K562 (cell line): ENCODE measurements around the gene LDLRAD3. TPM values are rescaled to one million over a fixed set of nuclear protein-coding genes. Genes with fewer than 3 reads are reported as not detected.

Source experiments
- ATAC-seq: fragments of 200-7000 bp; cut with Tn5 transposase; 3 replicates; pipeline ENCODE4 v1.9.1; 2020; ENCODE audit warnings: moderate library complexity
- BruUV-seq: library from RNA; stranded (reverse); fragments of 400-500 nt; replicated peaks from 2 replicates; lab custom pipeline; 2021; lab: Mats Ljungman, UMichigan
- CTCF ChIA-PET: fragments of 300-600 bp; formaldehyde crosslinking; extraction: SDS; loops from one replicate; lab custom pipeline; 2021; ENCODE audit warnings: low intra/inter-chr PET ratio; lab: Yijun Ruan, JAX
- POLR2A ChIA-PET: fragments of 300-600, 350-650 bp; sonication (Branson Sonifier 250); formaldehyde crosslinking; extraction: SDS; loops from one replicate; lab custom pipeline; 2021; ENCODE audit warnings: antibody characterized with exemption, inconsistent platforms; lab: Yijun Ruan, JAX
- DNase-seq, 4 experiments: peaks; one replicate each; pipeline versions ENCODE4 v3.0.0 to v3.0.0-alpha.2; 2011 to 2018; ENCODE audit warnings: low spot score in 3 of 4, mixed read lengths in 3 of 4; ENCODE audit errors: extremely low read depth in 1 of 4
- FAIRE-seq: peaks from 2 replicates; lab custom pipeline; 2011; peaks lifted over from hg19 to GRCh38; lab: Jason Lieb, UNC
- H2AFZ ChIP-seq: 2 replicates; pipeline ENCODE4 v1.6.0; 2011; ENCODE audit warnings: low read depth, low read length, control low read depth, inconsistent platforms
- H3K27ac ChIP-seq: fragments of 200-600 bp; 3 replicates; pipeline ENCODE4 v1.8.0; 2011; ENCODE audit warnings: low read depth, mild to moderate bottlenecking, control low read depth, inconsistent platforms, low read length, moderate library complexity, mixed read lengths; ENCODE audit errors: extremely low read depth
- H3K27me3 ChIP-seq, 2 experiments: fragments of 300-600 bp in 1 of 2; 2 replicates in 1 of 2; 3 replicates in 1 of 2; pipeline versions ENCODE4 v1.6.0 to v1.8.0; 2011; ENCODE audit warnings: inconsistent platforms in 2 of 2, low read length in 2 of 2, mild to moderate bottlenecking in 1 of 2, mixed read lengths in 1 of 2, moderate library complexity in 1 of 2; ENCODE audit not compliant: control insufficient read depth in 2 of 2, insufficient read depth in 2 of 2
- H3K36me3 ChIP-seq: fragments of 300-600 bp; 3 replicates; pipeline ENCODE4 v1.8.0; 2011; ENCODE audit warnings: mild to moderate bottlenecking, low read length, inconsistent platforms; ENCODE audit not compliant: control insufficient read depth, insufficient read depth
- H3K4me1 ChIP-seq, 2 experiments: fragments of 200-600 bp in 1 of 2; replicated peaks in 1 of 2; 2 replicates in 1 of 2; 3 replicates in 1 of 2; pipeline versions ENCODE4 v1.5.1 to v1.8.0; 2011; ENCODE audit warnings: inconsistent platforms in 2 of 2, low read length in 2 of 2, mild to moderate bottlenecking in 1 of 2, mixed read lengths in 1 of 2, moderate library complexity in 1 of 2; ENCODE audit not compliant: control insufficient read depth in 2 of 2, insufficient read depth in 2 of 2
- H3K4me2 ChIP-seq: 2 replicates; pipeline ENCODE4 v1.6.1; 2011; ENCODE audit warnings: low read length, control low read depth, inconsistent platforms, mixed read lengths; ENCODE audit not compliant: insufficient read depth
- H3K4me3 ChIP-seq: fragments of 200-600 bp; sonication (generic), shearing (Covaris generic); 2 replicates; pipeline ENCODE4 v1.5.1; 2016; ENCODE audit warnings: control low read depth, inconsistent platforms
- H3K79me2 ChIP-seq: fragments of 200-600 bp; 3 replicates; pipeline ENCODE4 v1.8.0; 2011; ENCODE audit warnings: low read length, inconsistent platforms; ENCODE audit not compliant: control insufficient read depth, insufficient read depth
- H3K9ac ChIP-seq, 2 experiments: 2 replicates each; pipeline versions ENCODE4 v1.6.0 to v1.6.1; 2011; ENCODE audit warnings: low read depth in 2 of 2, low read length in 2 of 2, control low read depth in 1 of 2, inconsistent platforms in 1 of 2, mild to moderate bottlenecking in 1 of 2, mixed read lengths in 1 of 2; ENCODE audit not compliant: insufficient read depth in 1 of 2
- H3K9me1 ChIP-seq: one replicate; pipeline ENCODE4 v1.6.0; 2011; ENCODE audit warnings: inconsistent platforms, mild to moderate bottlenecking, low read length, moderate library complexity; ENCODE audit not compliant: control insufficient read depth, insufficient read depth
- H3K9me3 ChIP-seq: replicated peaks from 2 replicates; pipeline ENCODE4 v1.5.1; 2011; ENCODE audit warnings: low read depth, low read length, inconsistent platforms; ENCODE audit not compliant: control insufficient read depth, insufficient read depth
- H4K20me1 ChIP-seq: replicated peaks from 2 replicates; pipeline ENCODE4 v1.6.1; 2011; ENCODE audit warnings: low read length, inconsistent platforms, mixed read lengths; ENCODE audit not compliant: control insufficient read depth, insufficient read depth
- AFF1 ChIP-seq, 2 experiments: fragments of 450-650 bp; IDR thresholded peaks; 2 replicates each; pipeline ENCODE4 v1.6.1; 2018; ENCODE audit warnings: mild to moderate bottlenecking in 2 of 2, low read depth in 1 of 2; ENCODE audit not compliant: partially characterized antibody in 2 of 2
- CBX3 ChIP-seq, 2 experiments: IDR thresholded peaks; 1 replicate in 1 of 2; 2 replicates in 1 of 2; pipeline ENCODE4 v1.6.1; 2012; ENCODE audit warnings: inconsistent platforms in 2 of 2, low read length in 2 of 2, borderline replicate concordance in 1 of 2, control low read depth in 1 of 2
- CC2D1A ChIP-seq: fragments of 450-650 bp; IDR thresholded peaks from 2 replicates; pipeline ENCODE4 v1.6.1; 2017; ENCODE audit warnings: mild to moderate bottlenecking
- CHD4 ChIP-seq: fragments of 200-600 bp; sonication (generic); IDR thresholded peaks from 3 replicates; pipeline ENCODE4 v1.6.1; 2012; ENCODE audit warnings: low read depth, mild to moderate bottlenecking, mixed read lengths, low read length, inconsistent platforms; ENCODE audit not compliant: insufficient read depth, insufficient replicate concordance, poor library complexity, severe bottlenecking
- COPS2 ChIP-seq: fragments of 450-650 bp; conservative IDR thresholded peaks from 2 replicates; pipeline ENCODE4 v1.6.1; 2016; ENCODE audit warnings: mild to moderate bottlenecking, moderate library complexity
- HIVEP1 ChIP-seq: fragments of 250-450 bp; sonication (Bioruptor Pico); IDR thresholded peaks from 2 replicates; pipeline ENCODE4 v1.4.0; 2020; ENCODE audit warnings: mild to moderate bottlenecking
- KLF1 ChIP-seq: fragments of 450-650 bp; IDR thresholded peaks from 2 replicates; pipeline ENCODE4 v1.6.1; 2016; ENCODE audit warnings: missing genetic modification characterization, missing compliant biosample characterization
- KLF13 ChIP-seq: fragments of 450-650 bp; IDR thresholded peaks from 2 replicates; pipeline ENCODE4 v1.6.1; 2016; ENCODE audit warnings: missing genetic modification characterization, low read depth, mild to moderate bottlenecking, missing compliant biosample characterization, moderate library complexity, borderline replicate concordance
- NEUROD1 ChIP-seq: fragments of 150-350 bp; IDR thresholded peaks from 2 replicates; pipeline ENCODE4 v1.6.1; 2014; ENCODE audit warnings: borderline replicate concordance, low read length, low read depth; ENCODE audit not compliant: partially characterized antibody
- PHB2 ChIP-seq: fragments of 450-650 bp; IDR thresholded peaks from 2 replicates; pipeline ENCODE4 v1.6.1; 2017; ENCODE audit warnings: low read depth
- SIN3B ChIP-seq: fragments of 450-650 bp; IDR thresholded peaks from 2 replicates; pipeline ENCODE4 v1.6.1; 2017; ENCODE audit warnings: low read depth, mild to moderate bottlenecking, moderate library complexity
- SRSF3 ChIP-seq: fragments of 200-400 bp; formaldehyde crosslinking; IDR thresholded peaks from 2 replicates; pipeline ENCODE4 v1.6.1; 2016; ENCODE audit warnings: mild to moderate bottlenecking, low read length, moderate library complexity; ENCODE audit not compliant: insufficient read depth
- TRIM24 ChIP-seq, 2 experiments: fragments of 450-650 bp; IDR thresholded peaks; 2 replicates each; pipeline ENCODE4 v1.6.1; 2016
- ZKSCAN3 ChIP-seq: fragments of 250-450 bp; sonication (Bioruptor Pico); IDR thresholded peaks from 2 replicates; pipeline ENCODE4 v1.4.0; 2020
- ZNF696 ChIP-seq: fragments of 250-450 bp; sonication (Bioruptor Pico); conservative IDR thresholded peaks from 2 replicates; pipeline ENCODE4 v1.4.0; 2020; ENCODE audit warnings: mild to moderate bottlenecking, moderate library complexity
- WGBS: fragments of 100-300 bp; shearing (Covaris generic); methylation state at CpG from one replicate; pipeline ENCODE4 v1.1.6; 2016; ENCODE audit warnings: low coverage, mixed read lengths; ENCODE audit not compliant: insufficient coverage; ENCODE audit errors: missing lambda C conversion rate; 5-methylcytosine and 5-hydroxymethylcytosine counted together
- in situ Hi-C: fragments of 300-500 bp; cut with MboI; formaldehyde crosslinking; loops from 4 replicates; pipeline ENCODE4 v1.15.0; 2018; ENCODE audit warnings: inconsistent platforms, mixed read lengths
- intact Hi-C: fragments of 100-400 bp; cut with micrococcal nuclease; formaldehyde crosslinking; loops from 2 replicates; pipeline ENCODE4 v1.14.2; 2022
- polyA plus RNA-seq, 8 experiments: library from polyadenylated mRNA; depleted of rRNA in 4 of 8; stranded (reverse) in 5 of 8; unstranded in 3 of 8; fragments of >200 nt; fragmentation: Nextera tagmentation in 2 of 8; fragmentation: Illumina TruSeq in 1 of 8; extraction: Ambion mirVana in 2 of 8; extraction: Trizol in 1 of 8; gene quantifications; 2 replicates each; pipeline versions ENCODE4 v1.2.1 to v1.2.3, GENCODE V29; 2011 to 2014; ENCODE audit warnings: inconsistent platforms in 1 of 8, missing spikeins in 1 of 8
- total RNA-seq, 7 experiments: library from RNA; depleted of rRNA in 6 of 7; stranded (reverse); fragments of >200 nt in 6 of 7; fragmentation: Illumina TruSeq in 2 of 7; extraction: Trizol in 2 of 7; gene quantifications; 2 replicates each; pipeline versions ENCODE4 v1.2.1 to v1.2.3, GENCODE V29; 2011 to 2021; ENCODE audit warnings: low replicate concordance in 1 of 7
- TF ChIP-seq, protein P1 (sequence below): sonication (generic); formaldehyde crosslinking; IDR thresholded peaks from 2 replicates; pipeline ENCODE4 v1.5.0; 2020; ENCODE audit warnings: missing genetic modification reagents
- TF ChIP-seq, protein P2 (sequence below): fragments of 450-650 bp; IDR thresholded peaks from 2 replicates; pipeline ENCODE4 v1.6.1; 2016; ENCODE audit warnings: antibody characterized with exemption

The LDLRAD3 gene
- total and polyA plus RNA-seq, 9 of the 15 experiments (the other 6 are each of a cell fraction or from before 2014, with no cell fraction given) = 0.73 to 7.2 (median 3.5) TPM

- no peak for TF ChIP-seq HIVEP1 (CRISPR knock-in tag)
- TF ChIP-seq PHB2 = no peak
- TF ChIP-seq, protein P1, sequence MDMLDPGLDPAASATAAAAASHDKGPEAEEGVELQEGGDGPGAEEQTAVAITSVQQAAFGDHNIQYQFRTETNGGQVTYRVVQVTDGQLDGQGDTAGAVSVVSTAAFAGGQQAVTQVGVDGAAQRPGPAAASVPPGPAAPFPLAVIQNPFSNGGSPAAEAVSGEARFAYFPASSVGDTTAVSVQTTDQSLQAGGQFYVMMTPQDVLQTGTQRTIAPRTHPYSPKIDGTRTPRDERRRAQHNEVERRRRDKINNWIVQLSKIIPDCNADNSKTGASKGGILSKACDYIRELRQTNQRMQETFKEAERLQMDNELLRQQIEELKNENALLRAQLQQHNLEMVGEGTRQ (CRISPR knock-in tag) = no peak
- TF ChIP-seq KLF13 (tag) = no peak
- TF ChIP-seq ZKSCAN3 (CRISPR knock-in tag) = no peak
- no peak for TF ChIP-seq COPS2
- TF ChIP-seq NEUROD1 = no peak
- no peak for TF ChIP-seq SRSF3
- TF ChIP-seq, all 486 proteins: peak for 10
Observed at GRCh38 chr11:36127550-36127949, 183.7 kb downstream of the LDLRAD3 start (continued).

- no peak for FAIRE-seq
- no peak for ATAC-seq
- WGBS = 69% methylated on average over 6 of the region's 6 CpGs
- H3K9me3 ChIP-seq = no peaks in the 10 kb centered on the region; the same call in 1 of the 2 replicates
- no peak overlapping the region for H3K27ac ChIP-seq
- ChIA-PET POLR2A (interaction anchor here (0.6 kb wide), 1 partner anchor 81 kb away, joined by 3 read pairs; no protein-coding TSS in a partner anchor), CTCF (no interaction called here)
- H3K9me1 ChIP-seq = no peaks in the 10 kb centered on the region
- H4K20me1 ChIP-seq = no peaks in the 10 kb centered on the region
- in situ Hi-C loops (no loop called here), intact Hi-C loops (loop anchor here (2.0 to 10.0 kb wide), 4 partner anchors 73 to 513 kb away; partner anchors contain the start of gene LDLRAD3)
- no peaks in the 10 kb centered on the region for H3K27me3 ChIP-seq
- H3K4me1 ChIP-seq = peaks cover 6 to 23% of the 10 kb centered on the region in 2 experiments; a peak in 4 of 5 replicates
- peak overlapping the region; percentile 26; the same call in 1 of the 2 replicates for H2AFZ ChIP-seq
- no peaks in the 10 kb centered on the region for H3K79me2 ChIP-seq
- no peak overlapping the region for H3K9ac ChIP-seq
- no peak overlapping the region for H3K4me2 ChIP-seq
- H3K4me3 ChIP-seq = no peak overlapping the region
- BruUV-seq = no TSS peak
- no peaks in the 10 kb centered on the region for H3K36me3 ChIP-seq
- DNase-seq = no peak
- no peak for TF ChIP-seq CHD4
- TF ChIP-seq SIN3B = no peak
- TF ChIP-seq AFF1 (IDR thresholded peaks at IDR 0.05; ENCODE audit: low read depth in 1 of 2, partially characterized antibody in 2 of 2) = peak in 1 of 2 experiments; percentile 99
- no peak for TF ChIP-seq KLF1 (tag)
- TF ChIP-seq ZNF696 = no peak
- TF ChIP-seq CC2D1A = no peak
- peak in 1 of 2 experiments; percentile 34; a peak in 1 of 4 replicates for TF ChIP-seq TRIM24 (IDR thresholded peaks at IDR 0.05)
- no peak for TF ChIP-seq CBX3 (IDR thresholded peaks at IDR 0.05; ENCODE audit: borderline replicate concordance in 1 of 2, low read length in 2 of 2)
- TF ChIP-seq, protein P2, sequence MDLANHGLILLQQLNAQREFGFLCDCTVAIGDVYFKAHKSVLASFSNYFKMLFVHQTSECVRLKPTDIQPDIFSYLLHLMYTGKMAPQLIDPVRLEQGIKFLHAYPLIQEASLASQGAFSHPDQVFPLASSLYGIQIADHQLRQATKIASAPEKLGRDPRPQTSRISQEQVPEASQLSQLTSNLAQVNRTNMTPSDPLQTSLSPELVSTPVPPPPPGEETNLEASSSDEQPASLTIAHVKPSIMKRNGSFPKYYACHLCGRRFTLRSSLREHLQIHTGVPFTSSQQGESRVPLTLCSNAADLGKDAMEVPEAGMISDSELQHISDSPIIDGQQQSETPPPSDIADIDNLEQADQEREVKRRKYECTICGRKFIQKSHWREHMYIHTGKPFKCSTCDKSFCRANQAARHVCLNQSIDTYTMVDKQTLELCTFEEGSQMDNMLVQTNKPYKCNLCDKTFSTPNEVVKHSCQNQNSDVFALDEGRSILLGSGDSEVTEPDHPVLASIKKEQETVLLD = no peak
Observed at GRCh38 chr11:36129955-36130354, 186.1 kb downstream of the LDLRAD3 start.
